Activated B cell treated with CpG ODN at 0.5 μM for 24 hours (primary cell): Measurements from ENCODE around the gene TUFT1. TPM values are rescaled to one million over a fixed set of nuclear protein-coding genes. Genes with fewer than 3 reads are reported as not detected.

Experiments
- ATAC-seq: fragments of 200-7000 bp; cut with Tn5 transposase; one replicate; pipeline ENCODE4 v1.10.0; 2021; ENCODE audit warnings: low read depth, mild to moderate bottlenecking, moderate library complexity
- CTCF ChIA-PET: fragments of 350-600 bp; sonication (Branson Sonifier 250); formaldehyde crosslinking; loops from one replicate; lab custom pipeline; 2021; ENCODE audit warnings: antibody characterized with exemption; lab: Charles Lee
- POLR2A ChIA-PET: fragments of 350-600 bp; sonication (Branson Sonifier 250); formaldehyde crosslinking; loops from one replicate; lab custom pipeline; 2021; ENCODE audit warnings: antibody characterized with exemption; lab: Charles Lee
- DNase-seq: peaks from one replicate; pipeline ENCODE4 v3.0.0; 2022
- H3K27ac Mint-ChIP-seq: one replicate; pipeline ENCODE4 v1.8.0; 2020; ENCODE audit warnings: mixed read lengths
- H3K27me3 Mint-ChIP-seq: one replicate; pipeline ENCODE4 v1.8.0; 2021; ENCODE audit warnings: mixed read lengths
- H3K36me3 Mint-ChIP-seq: one replicate; pipeline ENCODE4 v1.8.0; 2021; ENCODE audit warnings: low read depth, mixed read lengths
- H3K4me1 Mint-ChIP-seq: one replicate; pipeline ENCODE4 v1.8.0; 2021; ENCODE audit warnings: mixed read lengths
- H3K4me3 Mint-ChIP-seq: one replicate; pipeline ENCODE4 v1.8.0; 2020; ENCODE audit warnings: mild to moderate bottlenecking, mixed read lengths
- H3K9me3 Mint-ChIP-seq: one replicate; pipeline ENCODE4 v1.8.0; 2020; ENCODE audit warnings: mixed read lengths
- CTCF ChIP-seq: fragments of 200-600 bp; IDR thresholded peaks from one replicate; pipeline ENCODE4 v1.8.0; 2022; ENCODE audit warnings: antibody characterized with exemption, mild to moderate bottlenecking
- intact Hi-C: fragments of 100-400 bp; cut with micrococcal nuclease; formaldehyde crosslinking; loops from one replicate; pipeline ENCODE4 v1.15.1; 2024
- total RNA-seq: library from RNA; stranded (reverse); gene quantifications from 2 replicates; pipeline ENCODE4 v1.2.3, GENCODE V29; 2022

TUFT1 gene
- total RNA-seq, 1 donor from 2014 or later = 2.3 TPM

DNA sequence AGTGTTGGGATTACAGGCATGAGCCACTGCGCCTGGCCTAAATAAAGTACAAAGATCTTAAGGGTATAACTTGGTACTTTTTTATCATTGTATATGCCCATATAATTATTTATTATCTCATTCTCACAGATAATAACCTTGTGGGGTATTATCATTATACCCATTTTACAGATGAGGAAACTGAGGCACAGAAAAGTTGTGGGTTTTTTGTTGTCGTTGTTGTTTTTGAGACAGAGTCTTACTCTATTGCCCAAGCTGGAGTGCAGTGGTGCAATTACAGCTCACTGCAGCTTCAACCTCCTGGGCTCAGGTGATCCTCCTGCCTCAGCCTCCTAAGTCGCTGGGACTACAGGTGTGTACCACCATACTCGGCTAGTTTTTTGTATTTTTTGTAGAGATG, 24.8 kb upstream of the TUFT1 start:
- H3K4me1 Mint-ChIP-seq = peaks cover 17% of the 10 kb centered on the region
- H3K9me3 Mint-ChIP-seq = no peaks in the 10 kb centered on the region
- intact Hi-C loops = no loop called here
- ATAC-seq = no peak
- DNase-seq = no peak
- CTCF ChIA-PET = no interaction called here
- H3K27ac Mint-ChIP-seq = no peak overlapping the region
- no peaks in the 10 kb centered on the region for H3K27me3 Mint-ChIP-seq
- H3K4me3 Mint-ChIP-seq = no peak overlapping the region
- TF ChIP-seq CTCF = no peak
- no peaks in the 10 kb centered on the region for H3K36me3 Mint-ChIP-seq
- POLR2A ChIA-PET = no interaction called here

GRCh38 chr1:151516031-151516511, 24.0 kb upstream of the TUFT1 start:
- POLR2A ChIA-PET = interaction anchor here (0.6 to 0.7 kb wide), 2 partner anchors 137 to 492 kb away, joined by 3 to 7 read pairs; no protein-coding TSS in a partner anchor
- no peak overlapping the region for H3K27ac Mint-ChIP-seq
- CTCF ChIA-PET = no interaction called here
- no peaks in the 10 kb centered on the region for H3K27me3 Mint-ChIP-seq
- H3K4me1 Mint-ChIP-seq = peaks cover 11% of the 10 kb centered on the region
- no peak for ATAC-seq
- DNase-seq = no peak
- no peak for TF ChIP-seq CTCF
- H3K9me3 Mint-ChIP-seq = no peaks in the 10 kb centered on the region
- H3K4me3 Mint-ChIP-seq = no peak overlapping the region
- intact Hi-C loops = no loop called here
- H3K36me3 Mint-ChIP-seq = no peaks in the 10 kb centered on the region

DNA sequence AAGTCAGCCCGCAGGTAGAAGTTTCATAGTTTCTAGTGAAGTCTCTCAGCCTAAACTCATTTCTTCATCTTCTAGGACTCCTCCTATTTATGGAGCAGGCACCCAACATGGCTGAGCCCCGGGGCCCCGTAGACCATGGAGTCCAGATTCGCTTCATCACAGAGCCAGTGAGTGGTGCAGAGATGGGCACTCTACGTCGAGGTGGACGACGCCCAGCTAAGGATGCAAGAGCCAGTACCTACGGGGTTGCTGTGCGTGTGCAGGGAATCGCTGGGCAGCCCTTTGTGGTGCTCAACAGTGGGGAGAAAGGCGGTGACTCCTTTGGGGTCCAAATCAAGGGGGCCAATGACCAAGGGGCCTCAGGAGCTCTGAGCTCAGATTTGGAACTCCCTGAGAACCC, 21.7 kb upstream of the TUFT1 start:
- TF ChIP-seq CTCF = no peak
- Mint-ChIP-seq H3K4me3 (no peak overlapping the region), H3K36me3 (no peaks in the 10 kb centered on the region), H3K4me1 (peaks cover 2% of the 10 kb centered on the region), H3K27ac (no peak overlapping the region), H3K9me3 (no peaks in the 10 kb centered on the region), H3K27me3 (no peaks in the 10 kb centered on the region)
- POLR2A ChIA-PET = no interaction called here
- ATAC-seq = no peak
- no peak for DNase-seq
- intact Hi-C loops = no loop called here
- CTCF ChIA-PET = no interaction called here

- ATAC-seq (no peak), DNase-seq (no peak)
- H3K27ac Mint-ChIP-seq = no peak overlapping the region
- TF ChIP-seq CTCF = no peak
- no peaks in the 10 kb centered on the region for H3K27me3 Mint-ChIP-seq
- ChIA-PET CTCF (no interaction called here), POLR2A (no interaction called here)
- no peaks in the 10 kb centered on the region for H3K4me1 Mint-ChIP-seq
- H3K36me3 Mint-ChIP-seq = no peaks in the 10 kb centered on the region
- H3K4me3 Mint-ChIP-seq = no peak overlapping the region
- intact Hi-C loops = no loop called here
- no peaks in the 10 kb centered on the region for H3K9me3 Mint-ChIP-seq
Observed at GRCh38 chr1:151518936-151519335, 21.2 kb upstream of the TUFT1 start.

DNA sequence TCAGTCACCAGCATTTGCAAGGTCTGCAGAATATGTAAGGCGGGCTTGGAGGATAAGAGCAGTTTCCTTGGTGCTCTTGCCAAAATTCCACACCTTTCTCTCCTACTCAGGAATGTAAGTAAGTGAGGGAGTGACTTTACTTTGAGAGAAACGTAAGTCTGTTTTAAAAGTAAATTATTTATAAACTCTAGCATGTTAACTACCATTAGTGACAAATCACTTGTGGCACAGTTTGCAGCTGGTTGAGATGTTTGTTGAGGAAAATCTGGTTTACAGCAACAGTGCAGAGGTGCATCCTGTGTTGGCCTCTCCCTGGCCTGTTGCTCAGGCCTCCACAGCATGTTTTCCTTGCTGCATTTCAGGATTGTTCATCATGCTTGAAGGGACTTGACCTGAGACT, 20.4 kb upstream of the TUFT1 start:
- H3K27me3 Mint-ChIP-seq = no peaks in the 10 kb centered on the region
- no peak overlapping the region for H3K4me3 Mint-ChIP-seq
- DNase-seq (no peak), ATAC-seq (no peak)
- POLR2A ChIA-PET = no interaction called here
- CTCF ChIA-PET = no interaction called here
- H3K4me1 Mint-ChIP-seq = no peaks in the 10 kb centered on the region
- H3K27ac Mint-ChIP-seq = no peak overlapping the region
- H3K9me3 Mint-ChIP-seq = no peaks in the 10 kb centered on the region
- H3K36me3 Mint-ChIP-seq = no peaks in the 10 kb centered on the region
- TF ChIP-seq CTCF = no peak
- intact Hi-C loops = no loop called here
